GM18951 (cell line): ENCODE results near the gene BACH2.

ENCODE experiments used
- POLR2A ChIP-seq: IDR thresholded peaks from 4 replicates; pipeline ENCODE4 v1.6.1; 2011; ENCODE audit warnings: mild to moderate bottlenecking; ENCODE audit not compliant: insufficient read length, insufficient read depth; ENCODE audit errors: extremely low read depth
- in situ Hi-C: fragments of 300-500 bp; cut with MboI; formaldehyde crosslinking; loops from one replicate; pipeline ENCODE4 v1.12.0; 2022; ENCODE audit warnings: low sequenced_read_pairs, mixed read lengths, inconsistent platforms; ENCODE audit not compliant: unreplicated experiment

BACH2 gene

GRCh38 chr6:89955364-89955763 lies 341.3 kb downstream of the BACH2 start:
- no peak for TF ChIP-seq POLR2A
- in situ Hi-C loops, result no loop called here

GRCh38 chr6:89954721-89955148 lies 341.9 kb downstream of the BACH2 start:
- no peak for TF ChIP-seq POLR2A
- in situ Hi-C loops, result no loop called here

- in situ Hi-C loops, result no loop called here
- TF ChIP-seq POLR2A, result no peak
These were observed 344.0 kb downstream of the BACH2 start for GRCh38 chr6:89952686-89953085.

GRCh38 chr6:89952105-89952671 lies 344.5 kb downstream of the BACH2 start:
- no peak for TF ChIP-seq POLR2A
- in situ Hi-C loops, result no loop called here

GRCh38 chr6:89951574-89952104 lies 345.0 kb downstream of the BACH2 start:
- TF ChIP-seq POLR2A, result no peak
- in situ Hi-C loops, result no loop called here

GRCh38 chr6:89950879-89951391 lies 345.7 kb downstream of the BACH2 start:
- TF ChIP-seq POLR2A, result no peak
- in situ Hi-C loops, result no loop called here

GRCh38 chr6:89950446-89950845 lies 346.2 kb downstream of the BACH2 start:
- TF ChIP-seq POLR2A, result no peak
- in situ Hi-C loops, result no loop called here

- no peak for TF ChIP-seq POLR2A
- in situ Hi-C loops, result loop anchor here (25.0 kb wide), 1 partner anchor 438 kb away; no protein-coding TSS in a partner anchor
These were observed 347.8 kb downstream of the BACH2 start for GRCh38 chr6:89948876-89949275.

- TF ChIP-seq POLR2A, result no peak
- in situ Hi-C loops, result loop anchor here (25.0 kb wide), 1 partner anchor 442 kb away; no protein-coding TSS in a partner anchor
These were observed 351.7 kb downstream of the BACH2 start for GRCh38 chr6:89944826-89945407.

GRCh38 chr6:89944181-89944755 lies 352.4 kb downstream of the BACH2 start:
- TF ChIP-seq POLR2A, result no peak
- in situ Hi-C loops, result loop anchor here (25.0 kb wide), 1 partner anchor 443 kb away; no protein-coding TSS in a partner anchor

GRCh38 chr6:89942601-89943000 lies 354.0 kb downstream of the BACH2 start:
- TF ChIP-seq POLR2A, result no peak
- in situ Hi-C loops, result loop anchor here (25.0 kb wide), 1 partner anchor 445 kb away; no protein-coding TSS in a partner anchor

- no peak for TF ChIP-seq POLR2A
- in situ Hi-C loops, result loop anchor here (25.0 kb wide), 1 partner anchor 445 kb away; no protein-coding TSS in a partner anchor
These were observed 354.7 kb downstream of the BACH2 start for GRCh38 chr6:89941763-89942497.
